ELR (cell line): ENCODE measurements around the gene HOXB9.

Experiments
- DNase-seq: peaks from one replicate; pipeline ENCODE4 v3.0.0-alpha.2; 2015; ENCODE audit warnings: low read depth

HOXB9 gene

DNA sequence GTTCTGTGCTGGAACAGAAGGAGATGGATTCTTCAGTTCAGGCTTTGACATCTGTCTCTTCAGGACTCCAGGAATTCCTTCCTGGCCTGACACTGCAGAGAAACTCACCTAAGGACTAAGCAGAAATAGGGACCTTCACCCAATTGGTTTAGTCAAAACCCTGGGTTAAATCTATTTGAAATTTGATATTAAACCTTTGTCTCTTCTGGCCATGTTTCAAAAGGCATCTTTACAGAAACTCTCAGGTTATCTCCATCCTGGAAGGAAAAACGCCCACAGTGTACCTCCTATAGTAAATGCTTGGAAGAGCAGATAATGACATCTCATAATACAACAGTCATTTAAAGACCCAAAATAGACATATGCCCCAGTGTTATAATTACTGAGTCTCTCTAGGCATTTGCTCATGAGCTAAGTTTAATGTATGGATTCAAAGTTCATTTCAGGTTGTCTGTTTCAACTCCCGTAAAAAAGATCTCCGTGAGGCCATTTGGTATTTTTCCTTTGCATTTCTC lies 42.4 kb downstream of the HOXB9 start:
- no peak for DNase-seq

DNA sequence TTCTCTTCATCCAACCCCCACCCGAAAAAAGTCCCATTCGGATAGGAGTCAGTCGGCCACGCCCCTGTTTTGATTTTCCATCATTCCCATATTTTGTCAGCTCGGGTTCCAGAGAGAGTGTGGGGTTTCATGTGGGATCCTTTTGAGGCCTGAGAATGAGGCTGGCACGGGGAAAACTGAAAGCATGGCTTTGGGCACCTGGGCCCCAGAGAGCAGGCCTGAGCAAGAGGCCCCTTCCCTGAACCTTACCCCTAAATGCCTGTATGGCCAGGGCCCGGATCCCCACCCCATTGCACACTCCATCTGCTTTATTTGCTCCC lies 43.4 kb downstream of the HOXB9 start:
- DNase-seq = no peak

DNA sequence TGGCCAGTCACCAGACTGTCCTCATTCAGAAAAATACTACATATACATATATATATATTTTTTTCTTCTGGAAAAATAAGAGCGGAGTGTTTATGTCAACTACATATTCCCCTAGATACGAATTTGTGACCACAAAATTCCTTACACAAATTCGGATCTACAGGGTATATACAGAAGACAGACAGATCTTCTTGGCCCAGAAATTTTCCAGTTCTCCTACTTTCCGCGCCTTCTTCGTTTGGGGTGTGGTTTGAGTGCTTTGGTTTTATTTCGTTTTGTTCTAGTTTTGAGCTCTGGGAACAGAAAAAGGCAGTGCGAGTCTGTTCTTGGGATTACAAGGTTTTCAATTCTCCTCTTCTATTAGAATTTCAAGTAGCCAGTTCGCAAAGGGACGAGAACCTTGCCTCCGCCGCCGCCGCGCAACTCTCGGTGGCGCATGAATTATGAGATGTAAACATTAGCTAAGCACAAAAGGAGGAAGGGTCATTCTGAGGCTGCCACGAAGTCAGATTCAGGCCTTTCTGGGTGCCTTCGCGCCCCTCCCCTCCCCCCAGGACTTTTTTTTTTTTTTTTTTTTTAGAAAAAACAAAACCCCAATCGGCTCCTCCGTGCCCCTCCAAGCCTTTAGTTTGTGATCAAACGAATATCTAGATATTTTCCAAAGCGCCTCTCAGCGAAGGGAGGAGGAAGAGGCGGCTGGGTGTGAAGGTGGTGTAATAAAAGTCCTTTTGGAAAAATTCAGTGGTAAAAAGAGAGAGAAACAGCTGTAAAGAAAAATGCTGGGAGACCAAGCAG lies 46.2 kb downstream of the HOXB9 start:
- no peak for DNase-seq

DNA sequence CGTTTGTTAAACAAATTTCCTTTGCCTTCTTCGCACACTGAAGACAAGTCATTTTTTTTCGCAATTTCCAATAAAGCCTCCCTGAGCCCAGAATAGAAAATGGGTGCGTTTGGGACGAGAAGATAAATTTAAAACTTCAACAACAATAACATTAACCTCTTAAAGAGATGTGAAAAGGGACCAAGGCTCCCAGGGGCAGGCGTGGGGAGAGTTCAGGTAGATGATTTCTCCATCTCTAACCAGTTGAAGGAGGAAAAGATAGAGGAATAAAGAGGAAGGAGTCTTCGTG lies 46.7 kb downstream of the HOXB9 start:
- DNase-seq = no peak

DNA sequence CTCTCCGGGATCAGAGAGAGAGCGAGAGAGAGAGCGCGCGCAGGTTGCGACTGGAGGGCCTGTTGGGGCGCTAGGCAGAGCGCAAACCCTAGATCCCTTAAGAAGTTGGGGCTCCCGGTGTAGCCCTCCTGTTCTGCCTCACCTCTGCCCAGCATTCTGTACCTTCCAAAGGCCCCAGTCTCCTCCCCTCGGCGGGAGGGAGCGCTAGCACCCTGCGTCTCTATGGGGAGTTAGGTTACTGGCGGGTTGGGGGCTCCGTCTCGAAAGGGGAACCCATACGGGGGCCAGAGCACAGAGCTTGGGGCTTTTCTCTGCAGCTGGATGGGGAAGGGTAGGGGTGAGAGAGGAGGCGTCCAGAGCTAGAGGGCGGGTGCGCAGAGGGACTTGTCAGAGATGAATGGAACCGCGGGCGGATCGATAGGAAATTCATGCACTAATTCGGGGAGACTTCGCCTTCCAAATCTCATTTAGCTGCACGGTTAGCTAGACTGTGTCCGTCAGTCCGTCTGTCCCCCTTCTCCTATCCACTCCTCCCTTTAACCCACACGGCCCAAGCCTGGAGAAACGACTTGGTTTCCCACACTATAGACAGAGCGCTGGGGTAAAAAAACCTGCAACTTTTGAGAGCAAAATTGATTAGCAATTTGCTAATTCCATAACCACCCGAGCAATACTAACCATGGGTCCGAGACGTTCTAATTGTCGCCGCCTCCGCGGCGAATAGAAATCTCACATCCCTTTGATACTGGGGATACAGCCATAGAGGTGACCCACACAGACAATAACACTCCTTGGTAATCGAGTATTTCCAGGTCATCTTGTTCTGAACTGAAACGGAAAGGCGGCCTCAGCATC lies 47.3 kb downstream of the HOXB9 start:
- DNase-seq = no peak

DNA sequence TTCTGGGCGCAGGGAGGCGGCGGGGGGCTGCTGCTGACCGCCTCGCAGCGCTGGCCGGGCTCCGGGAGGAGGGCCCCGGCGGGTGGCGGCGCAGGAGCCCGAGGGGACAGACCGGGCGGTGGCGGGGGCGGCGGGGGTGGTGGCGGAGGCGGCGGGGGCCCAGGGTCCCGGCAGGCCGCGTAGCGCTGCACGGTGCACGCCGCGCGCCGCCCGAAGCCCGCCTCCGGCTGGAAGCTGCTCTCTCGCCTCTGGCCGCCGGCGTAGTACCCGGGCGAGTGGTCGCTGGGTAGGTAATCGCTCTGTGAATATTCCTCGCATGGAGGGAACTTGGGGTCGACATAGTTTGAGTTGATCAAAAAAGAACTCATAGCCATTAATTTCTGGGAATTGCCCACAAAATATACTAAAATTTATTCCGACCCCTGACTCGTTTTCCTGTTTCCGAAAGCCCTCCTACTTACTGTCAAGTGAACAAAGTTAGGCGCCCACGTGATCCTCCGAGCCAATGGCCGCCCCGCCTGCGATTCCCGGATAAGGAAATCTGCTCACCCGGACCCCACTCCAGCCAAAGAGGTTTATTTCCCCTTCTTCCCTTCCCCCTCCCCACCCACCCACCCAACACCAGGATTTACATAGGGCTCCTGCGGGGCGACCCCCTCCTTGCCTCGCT lies 48.1 kb downstream of the HOXB9 start, which contains the start of gene HOXB4:
Gene HOXB4 (minus strand): TSS at position 405 of the 670 bp plus-strand sequence. CDS start 31 bp downstream, at position 374.
- DNase-seq = no peak

DNA sequence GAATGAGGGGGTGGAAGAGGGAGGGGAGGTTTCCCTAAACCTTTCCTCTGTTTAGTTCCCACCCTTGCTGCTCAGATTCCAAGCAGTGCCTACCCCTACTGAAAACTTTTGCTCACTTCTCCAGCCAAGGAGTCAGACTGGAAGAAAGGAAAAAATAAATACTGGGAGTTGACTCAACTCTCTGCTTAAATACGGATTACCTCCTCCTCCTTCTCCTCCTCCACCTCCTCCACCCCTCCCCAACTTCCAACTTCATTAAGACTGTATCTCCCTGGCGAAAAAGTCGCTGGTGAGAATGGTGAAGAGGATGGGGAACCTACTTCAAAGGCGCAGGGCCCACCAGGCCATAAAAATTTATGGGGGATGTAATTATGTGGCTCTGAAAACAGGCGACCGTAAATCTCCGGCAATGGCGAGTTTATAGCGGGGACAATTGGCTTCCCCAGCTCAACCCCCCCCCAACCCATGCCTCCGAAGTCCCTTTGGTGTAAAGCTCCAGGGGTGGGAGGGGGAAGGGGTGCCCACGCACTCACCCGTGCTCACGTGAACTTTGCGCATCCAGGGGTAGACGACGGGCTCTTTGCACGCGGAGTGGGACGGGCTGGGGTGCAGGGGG lies 48.7 kb downstream of the HOXB9 start:
- DNase-seq = no peak

DNA sequence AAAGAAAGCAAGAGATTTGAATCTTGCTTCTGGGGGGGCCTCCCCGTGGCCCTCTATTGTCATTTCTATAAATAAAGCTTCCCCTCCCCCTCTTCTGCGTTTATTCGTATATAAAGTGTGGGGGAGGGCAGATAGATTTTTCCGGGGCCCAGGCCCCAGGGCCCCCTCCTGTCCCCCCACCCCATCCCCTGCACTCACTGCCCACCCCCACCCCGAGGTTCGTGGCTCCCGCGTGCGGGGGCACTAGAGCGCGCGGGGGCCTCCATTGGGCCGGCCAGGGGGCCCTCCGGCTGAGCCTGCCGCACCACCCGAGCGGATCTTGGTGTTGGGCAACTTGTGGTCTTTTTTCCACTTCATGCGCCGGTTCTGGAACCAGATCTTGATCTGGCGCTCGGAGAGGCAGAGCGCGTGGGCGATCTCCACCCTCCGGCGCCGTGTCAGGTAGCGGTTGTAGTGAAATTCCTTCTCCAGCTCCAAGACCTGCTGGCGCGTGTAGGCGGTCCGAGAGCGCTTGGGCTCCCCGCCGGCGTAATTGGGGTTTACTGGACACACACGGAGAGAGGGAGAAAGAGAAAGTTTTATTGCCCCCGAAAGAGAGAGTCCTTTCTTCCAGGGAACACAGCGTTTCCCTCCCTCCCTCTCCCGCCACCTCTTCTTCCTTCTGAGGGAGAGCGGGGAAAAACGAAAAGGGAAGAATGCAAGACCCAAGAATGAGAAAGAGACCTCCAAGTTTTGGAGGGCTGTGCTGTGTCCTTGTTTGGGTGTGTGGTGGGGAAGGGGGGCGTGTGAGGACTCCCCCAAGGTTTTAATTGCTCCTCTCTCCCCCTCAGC lies 49.5 kb downstream of the HOXB9 start:
- DNase-seq = peak; percentile 57

DNA sequence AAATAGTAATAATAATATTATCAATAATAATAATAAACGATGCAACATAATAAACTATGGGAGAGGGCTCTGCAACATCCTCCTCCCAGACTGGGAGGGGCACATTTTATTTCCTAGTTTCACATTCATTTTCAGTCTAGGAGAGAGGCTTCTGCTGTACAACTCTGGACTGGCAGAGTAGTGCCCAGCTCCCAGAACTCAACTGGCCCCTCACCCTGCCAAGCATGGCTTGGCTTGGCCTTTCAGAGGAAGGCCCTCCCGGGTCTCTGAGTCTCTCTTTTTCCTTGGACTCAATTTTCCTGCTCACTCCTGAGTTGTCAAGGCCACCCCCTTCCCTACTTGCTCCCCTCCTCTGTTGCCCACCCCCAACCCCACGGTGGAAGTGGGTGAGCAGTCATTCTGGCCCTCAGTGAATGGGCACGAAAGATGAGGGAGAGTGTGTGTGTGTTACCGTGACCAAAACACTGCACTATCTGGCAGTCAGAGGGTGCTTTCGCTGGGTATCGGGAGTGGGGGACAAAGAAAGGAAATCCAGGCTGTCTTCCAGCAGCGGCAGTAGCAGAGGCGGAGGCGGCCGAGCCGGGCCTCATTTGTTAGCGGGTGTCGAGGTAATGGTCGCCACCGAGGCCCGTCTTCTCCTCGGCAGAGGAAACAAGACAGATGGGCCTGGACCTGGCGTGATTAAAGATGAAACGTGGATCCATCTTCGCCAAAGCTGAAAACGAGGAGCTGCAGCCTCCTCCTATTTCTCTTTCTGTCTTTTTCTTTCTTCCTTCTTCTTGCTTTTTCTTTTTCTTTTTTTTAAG lies 50.3 kb downstream of the HOXB9 start:
- DNase-seq = no peak

DNA sequence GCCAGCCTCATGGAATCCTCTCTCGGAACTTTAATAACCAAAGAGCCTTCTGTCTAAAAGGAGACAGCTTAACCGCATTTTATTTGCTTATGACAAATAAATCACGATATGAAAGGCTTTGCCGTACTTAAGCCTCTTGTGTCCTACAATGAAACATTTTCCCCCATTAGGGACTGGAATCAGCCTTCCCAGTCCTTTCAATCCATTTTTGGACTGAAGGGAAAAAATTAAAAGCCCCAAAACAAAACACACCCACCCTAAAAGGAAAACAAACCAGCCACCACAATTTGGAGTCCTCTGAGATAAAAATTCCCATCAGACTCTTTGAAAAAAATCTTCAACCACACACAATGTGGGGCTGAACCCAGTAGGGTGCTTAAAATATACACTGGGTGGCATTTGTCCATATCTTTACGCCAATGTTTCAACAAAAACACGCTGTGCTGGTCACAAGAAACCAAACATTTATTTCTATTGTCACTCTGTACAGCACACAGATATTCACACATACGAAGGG lies 51.0 kb downstream of the HOXB9 start:
- DNase-seq = no peak

DNA sequence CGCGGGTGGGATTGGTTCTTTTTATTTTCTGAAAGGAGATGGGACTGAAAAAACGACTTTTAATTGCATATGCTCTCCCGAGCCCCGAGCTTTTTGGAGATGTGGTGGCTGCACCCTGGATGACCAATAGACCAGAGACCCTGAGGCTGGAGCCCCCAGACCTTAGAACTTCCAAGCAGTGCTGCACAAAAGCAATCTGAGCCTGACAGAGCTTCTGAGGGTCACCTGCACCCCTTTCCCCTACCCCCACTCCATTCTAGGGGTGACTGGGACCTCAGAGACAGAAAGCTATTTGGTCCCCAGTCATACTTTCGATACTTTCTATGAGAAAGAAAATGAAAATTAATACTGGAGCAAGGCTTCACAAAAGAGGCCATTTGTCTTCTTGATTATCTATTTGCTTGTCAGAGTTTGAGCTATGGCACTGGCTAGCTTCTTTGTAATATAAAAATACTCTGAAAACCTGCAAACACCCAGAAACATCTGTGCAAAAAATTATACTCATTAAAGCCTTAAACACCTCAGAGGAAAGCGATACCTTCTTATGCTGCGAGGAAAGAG lies 51.6 kb downstream of the HOXB9 start:
- no peak for DNase-seq

DNA sequence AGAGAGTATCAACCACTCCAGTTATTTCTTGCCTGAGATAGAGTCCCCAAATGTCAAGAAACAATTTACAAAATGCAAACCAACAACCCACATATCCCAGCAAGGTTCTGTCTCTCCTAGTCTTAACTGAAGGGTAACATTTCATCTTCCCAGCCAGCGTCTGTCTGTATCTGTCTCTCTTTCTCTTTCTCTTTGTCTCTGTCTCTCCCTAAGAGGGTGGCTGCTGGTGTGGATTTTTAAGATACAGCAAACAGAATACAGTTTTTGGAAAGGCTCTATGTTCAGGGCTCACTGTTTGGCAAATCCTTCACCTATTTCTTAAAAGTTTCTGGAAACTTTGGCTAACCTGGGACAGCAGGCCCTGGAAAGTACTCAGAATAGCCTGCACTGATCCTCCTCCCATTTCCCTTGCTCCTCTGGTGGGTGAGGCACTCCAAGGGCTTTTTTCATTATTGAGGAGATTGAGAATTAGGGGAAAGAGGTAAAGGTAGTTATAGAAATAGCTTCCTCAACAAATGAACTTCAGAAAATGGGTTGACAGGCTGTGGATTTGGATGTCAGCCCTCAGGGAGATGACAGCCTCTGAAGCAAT lies 54.2 kb downstream of the HOXB9 start:
- DNase-seq = no peak
